GM19468 (cell line): Measurements from ENCODE around the gene NOLC1.

ENCODE experiments used
- ATAC-seq: cut with Tn5 transposase; IDR thresholded peaks from one replicate; pipeline ENCODE4 v1.9.1; 2021; ENCODE audit warnings: mild to moderate bottlenecking, moderate library complexity, moderate number of reproducible peaks; ENCODE audit not compliant: unreplicated experiment; ENCODE audit errors: extremely low read depth

Gene NOLC1

DNA sequence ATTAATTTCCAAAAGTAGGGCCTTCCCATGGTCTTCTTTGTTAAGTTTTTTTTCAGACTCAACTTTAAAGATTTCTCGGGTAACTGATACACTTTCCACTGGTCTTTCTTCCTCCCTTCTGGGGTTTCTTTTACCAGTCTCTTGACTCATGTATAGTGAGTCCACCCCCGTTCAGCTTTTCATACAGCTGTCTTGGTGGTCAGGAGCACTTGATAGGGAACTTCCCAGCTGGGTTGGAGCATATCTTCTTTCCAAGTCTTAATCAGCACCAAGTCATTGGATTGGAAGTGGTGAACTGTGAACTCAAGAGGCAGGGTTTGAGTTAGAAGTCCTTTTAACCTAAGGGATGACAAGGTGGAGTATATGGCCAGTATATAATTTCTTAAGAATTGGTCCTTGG is 44.7 kb downstream of the NOLC1 start:
- no peak for ATAC-seq

DNA sequence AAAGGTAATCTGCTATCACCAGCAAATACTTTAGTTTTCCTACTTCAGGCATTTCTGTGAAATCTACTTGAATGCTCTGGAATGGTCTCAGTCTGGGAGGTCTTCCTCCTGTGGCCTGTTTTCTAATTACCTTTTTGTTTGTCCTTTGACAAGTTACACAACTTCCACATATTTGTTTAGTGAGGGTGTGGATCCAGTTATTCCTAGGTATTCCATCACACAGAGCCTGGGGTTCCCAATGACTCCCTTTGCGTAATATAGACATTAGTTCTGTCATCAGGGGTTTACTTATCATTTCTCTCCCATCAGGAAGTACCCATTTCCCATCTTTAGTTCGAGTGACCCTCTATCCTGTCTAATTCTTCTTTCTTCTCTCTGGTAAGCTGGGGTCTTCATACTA is 45.8 kb downstream of the NOLC1 start:
- ATAC-seq: no peak

DNA sequence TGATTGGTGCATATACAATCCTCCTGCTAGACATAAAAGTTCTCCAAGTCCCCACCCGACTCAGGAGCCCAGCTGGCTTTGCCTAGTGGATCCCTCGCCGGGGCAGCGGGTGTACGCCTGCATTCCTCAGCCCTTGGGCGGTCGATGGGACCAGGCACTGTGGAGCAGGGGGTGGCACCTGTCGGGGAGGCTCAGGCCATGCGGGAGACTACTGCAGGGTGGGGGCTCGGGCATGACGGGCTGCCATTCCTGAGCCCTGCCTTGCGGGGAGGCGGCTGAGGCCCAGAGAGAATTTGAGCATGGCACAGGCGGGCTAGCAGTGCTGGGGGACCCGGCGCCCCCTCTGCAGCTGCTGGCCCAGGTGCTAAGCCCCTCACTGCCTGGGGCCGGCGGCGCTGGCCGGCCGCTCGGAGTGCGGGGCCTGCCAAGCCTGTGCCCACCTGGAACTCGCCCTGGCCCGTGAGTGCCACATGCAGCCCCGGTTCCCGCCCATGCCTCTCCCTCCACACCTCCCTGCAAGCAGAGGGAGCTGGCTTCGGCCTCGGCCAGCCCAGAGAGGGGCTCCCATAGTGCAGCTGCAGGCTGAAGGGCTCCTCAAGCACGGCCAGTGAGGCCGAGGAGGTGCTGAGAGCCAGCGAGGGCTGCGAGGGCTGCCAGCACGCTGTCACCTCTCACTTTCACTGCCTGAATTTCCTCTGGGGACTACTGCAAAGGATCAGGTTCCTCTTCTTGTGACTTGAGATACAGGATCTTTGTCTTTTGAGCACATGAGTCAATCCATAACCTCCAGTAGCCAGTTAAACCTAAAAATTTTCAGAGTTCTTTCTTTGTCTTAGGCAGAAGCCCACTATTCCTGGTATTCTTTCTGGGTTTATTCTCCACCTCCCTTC is 48.8 kb downstream of the NOLC1 start:
- no peak for ATAC-seq

DNA sequence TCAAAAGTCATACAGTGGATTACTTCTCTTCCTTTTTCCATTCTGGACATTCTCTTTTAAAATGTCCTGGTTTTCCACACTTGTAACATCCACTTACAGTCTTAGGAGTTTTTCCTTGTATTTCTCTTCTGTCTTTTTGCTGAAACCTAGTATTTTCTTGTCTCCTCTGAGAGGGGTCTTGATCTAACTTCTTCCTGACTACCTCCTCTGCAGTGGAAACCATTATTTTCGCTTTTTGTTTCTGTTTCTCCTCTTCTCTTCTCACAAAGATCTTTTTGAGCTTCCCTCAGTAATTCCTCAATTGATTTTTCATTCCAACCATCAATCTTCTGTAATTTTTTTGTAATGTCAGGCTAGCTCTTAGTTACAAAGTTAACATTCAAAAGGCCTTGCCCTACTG is 50.2 kb downstream of the NOLC1 start:
- ATAC-seq: no peak

DNA sequence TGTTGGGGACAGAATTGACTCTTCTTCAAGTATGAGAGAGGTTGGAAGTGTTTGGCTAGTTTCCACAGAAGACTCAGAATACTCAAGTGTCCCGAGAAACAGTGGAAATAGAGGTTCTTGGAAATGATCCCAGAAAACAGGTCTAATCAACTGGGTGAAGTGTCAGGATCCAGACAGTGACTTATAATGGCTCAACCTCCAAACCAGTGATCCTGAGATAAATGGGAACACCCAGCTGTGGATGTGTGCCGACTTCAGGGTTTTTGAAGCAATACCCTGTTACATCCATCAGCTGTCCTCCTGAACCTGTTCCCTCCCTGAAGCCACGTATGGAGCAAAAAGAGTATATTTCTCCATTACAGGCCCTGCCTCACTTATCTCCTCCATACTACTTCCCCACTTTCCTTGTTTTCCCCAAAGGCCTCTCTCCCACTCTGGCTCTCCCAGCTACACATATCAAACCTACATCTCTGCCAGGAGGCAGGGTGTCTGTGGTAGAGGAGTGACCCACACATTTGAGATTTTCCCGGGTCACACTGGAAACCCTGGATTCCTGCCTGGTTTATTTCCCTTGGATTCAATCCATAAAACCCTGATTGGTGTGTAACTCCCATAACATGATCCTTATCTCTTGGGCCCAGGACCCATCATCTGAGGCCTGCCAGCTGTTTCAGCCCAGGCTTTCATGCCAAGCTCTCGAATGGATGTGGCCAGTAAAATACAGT is 56.3 kb downstream of the NOLC1 start:
- no peak for ATAC-seq

DNA sequence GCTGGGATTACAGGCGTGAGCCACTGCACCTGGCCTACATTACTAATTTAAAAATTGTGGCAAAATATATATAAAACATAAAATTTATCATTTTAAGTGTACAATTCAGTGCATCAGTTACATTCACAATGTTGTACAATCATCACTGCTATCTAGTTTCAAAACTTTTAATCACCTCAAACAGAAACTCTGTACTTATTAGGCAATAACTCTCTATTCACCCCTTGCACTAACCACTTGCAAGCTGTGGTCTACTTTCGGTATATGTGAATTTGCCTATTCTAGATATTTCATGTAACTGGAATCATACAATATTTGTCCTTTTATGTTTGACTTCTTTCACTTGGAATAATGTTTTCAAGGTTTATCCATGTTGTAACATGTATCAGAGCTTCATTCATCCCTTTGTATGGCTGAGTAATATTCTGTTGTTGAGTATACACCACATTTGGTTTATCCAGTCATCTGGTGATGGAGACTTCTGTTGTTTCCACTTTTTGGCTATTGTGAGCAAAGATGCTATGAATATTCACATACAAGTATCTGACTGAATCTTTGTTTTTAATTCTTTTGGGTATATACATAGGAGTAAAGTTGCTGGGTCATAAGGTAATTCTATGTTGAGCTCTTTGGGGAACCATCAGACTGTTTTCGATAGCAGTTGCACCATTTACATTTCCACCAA is 59.6 kb downstream of the NOLC1 start:
- no peak for ATAC-seq
